GM19193 (cell line): ENCODE measurements around the gene DLGAP4.

ENCODE experiments used
- POLR2A ChIP-seq: IDR thresholded peaks from 4 replicates; pipeline ENCODE4 v1.6.1; 2011; ENCODE audit not compliant: insufficient read depth, insufficient read length; ENCODE audit errors: extremely low read depth

The DLGAP4 gene

DNA sequence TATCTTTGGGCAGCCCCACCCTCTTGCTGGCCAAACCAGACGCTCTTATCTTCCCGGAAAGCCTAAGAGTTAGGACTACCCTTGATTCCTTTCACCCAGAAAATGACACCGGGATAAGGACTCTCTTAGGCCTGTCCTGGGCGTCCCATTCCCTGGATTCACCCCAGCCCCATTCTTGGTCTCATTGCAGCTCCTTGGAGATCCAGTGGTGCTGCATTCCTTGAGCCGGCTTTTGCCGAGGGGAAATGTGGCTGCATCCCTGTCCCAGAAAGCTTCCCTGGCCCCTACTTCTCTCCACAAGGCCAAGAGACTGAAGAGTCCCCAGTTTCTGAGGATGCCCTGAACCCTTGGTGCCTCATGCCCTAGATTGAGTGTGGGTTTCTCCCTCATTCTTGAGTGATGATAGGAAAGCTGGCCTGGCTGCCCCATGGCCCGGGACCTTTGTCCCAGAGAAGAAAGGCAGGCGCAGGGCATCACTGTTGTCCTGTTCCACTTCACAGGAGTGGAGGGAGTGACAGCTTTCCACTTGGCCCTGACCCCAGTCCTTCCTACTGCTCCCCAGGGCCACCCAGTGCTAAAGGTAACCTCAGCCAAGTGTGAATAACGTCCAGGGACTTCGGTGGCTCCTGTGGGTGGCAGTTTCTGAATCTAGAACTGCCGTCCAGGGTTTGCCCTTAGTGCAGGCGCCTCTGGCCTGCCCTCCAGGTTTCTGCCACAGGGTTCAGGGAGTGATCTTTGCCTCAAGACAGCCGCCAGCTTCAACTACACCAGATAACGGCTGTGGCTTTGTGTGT lies 192.4 kb downstream of the DLGAP4 start:
- TF ChIP-seq POLR2A = no peak

DNA sequence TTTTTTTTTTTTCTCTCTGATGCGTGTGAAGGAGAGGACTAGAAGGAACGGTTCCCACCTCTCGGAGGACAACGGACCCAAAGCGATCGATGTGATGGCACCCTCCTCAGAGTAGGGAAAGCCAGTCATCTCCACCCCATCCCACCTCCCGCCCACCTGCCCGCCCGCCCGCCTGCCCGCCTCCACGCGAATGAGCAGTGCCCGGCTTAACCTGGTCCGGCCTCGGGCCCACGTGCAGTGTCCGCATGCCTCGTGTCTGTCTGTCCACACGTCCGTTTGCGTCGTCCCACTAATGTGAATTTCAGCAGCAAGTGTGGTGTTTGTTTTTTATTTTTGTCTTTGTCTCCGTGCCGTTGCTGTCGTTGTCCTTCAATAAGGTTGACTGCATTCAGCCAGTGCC lies 193.1 kb downstream of the DLGAP4 start:
- TF ChIP-seq POLR2A = no peak

DNA sequence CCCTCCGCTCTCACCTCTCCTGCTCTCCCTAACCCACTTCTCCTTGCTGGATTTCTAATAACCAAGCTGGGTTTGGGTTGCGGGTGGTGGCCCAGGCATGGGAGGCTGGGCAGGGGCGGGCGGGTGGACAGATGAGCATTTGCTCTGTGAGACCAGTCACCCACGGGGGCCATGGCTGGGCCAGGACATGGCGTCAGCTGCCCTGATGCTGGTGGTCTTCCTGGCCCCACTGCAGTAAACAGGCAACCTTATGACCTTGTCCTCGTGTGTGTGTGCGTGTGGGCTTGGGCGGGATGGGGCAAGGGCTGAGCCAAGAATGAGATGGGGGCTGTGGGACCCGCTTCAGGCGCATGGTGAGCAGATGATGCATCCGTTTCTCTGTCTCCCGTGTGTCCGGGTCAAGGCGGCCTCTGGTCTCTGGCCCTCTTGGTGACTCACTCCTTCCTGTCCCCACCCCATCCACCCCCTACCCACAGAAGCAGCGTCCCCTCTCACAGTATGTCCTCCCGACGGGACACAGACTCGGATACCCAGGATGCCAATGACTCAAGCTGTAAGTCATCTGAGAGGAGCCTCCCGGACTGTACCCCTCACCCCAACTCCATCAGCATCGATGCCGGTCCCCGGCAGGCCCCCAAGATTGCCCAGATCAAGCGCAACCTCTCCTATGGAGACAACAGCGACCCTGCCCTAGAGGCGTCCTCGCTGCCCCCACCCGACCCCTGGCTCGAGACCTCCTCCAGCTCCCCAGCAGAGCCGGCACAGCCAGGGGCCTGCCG lies 193.8 kb downstream of the DLGAP4 start:
- TF ChIP-seq POLR2A = no peak

DNA sequence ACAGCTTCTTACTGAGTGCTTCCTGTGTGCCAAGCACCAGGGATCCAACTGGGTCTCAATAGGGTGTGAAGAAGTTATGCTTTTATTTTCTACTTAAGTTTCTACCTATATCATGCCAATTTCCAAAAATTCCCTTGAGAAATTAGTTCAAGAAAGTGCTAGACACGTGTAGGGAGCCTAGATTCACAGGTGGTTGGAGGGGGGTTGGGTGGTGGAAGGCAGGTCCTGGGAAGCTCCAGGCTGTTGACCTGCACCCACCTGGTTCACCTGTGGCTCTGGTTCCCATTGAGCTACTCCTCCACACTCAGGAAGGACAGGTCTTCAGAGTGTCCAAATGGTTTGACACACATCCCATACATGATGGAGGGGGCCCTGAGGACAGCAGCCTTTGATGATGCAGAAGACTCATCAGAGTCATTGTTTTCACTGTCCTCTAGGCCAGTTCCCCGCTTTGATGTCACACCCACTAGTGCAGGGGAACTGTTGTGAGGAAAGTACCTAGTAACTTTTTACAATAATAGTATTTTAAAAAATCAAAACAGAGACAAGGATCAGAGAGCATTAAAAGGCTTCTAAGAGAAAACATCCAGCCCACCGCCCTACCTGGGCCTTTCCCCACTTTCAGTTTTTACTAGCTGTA lies 195.3 kb downstream of the DLGAP4 start:
- TF ChIP-seq POLR2A = no peak

DNA sequence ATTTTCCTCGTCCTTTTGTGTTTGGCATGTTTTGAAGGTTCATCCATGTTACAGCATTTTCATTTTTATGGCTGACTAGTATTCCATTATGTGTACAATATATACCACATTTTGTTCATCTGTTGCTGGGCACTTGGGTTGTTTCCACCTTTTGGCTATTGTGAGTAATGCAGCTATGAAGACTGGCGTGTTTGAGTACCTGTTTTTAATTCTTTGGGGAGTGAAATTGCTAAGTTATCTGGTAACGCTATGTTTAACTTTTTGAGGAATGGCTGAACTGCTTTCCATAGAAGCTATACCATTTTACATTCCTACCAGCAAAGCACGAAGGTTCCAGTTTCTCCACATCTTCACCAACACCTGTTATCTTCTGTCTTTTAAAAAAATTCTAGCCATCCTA lies 198.2 kb downstream of the DLGAP4 start:
- TF ChIP-seq POLR2A = no peak

DNA sequence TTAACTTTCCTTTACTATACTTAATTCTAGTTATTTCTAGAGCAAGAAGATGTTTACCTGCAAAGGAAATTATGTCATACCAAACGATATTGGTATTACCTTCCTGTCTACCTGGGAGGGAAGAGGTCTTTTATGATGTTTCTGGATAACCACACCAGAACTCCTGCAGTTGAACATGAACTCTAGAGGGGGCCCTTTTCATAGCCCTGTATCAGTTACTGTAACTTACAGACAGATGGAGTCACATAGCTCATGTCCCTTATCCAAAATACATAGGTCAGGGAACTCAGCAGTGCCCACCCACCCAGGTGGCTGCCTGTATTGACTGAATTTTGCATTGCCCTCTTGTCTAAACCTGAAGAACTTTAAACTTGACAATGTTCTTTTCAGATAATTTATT lies 200.1 kb downstream of the DLGAP4 start:
- TF ChIP-seq POLR2A = no peak

DNA sequence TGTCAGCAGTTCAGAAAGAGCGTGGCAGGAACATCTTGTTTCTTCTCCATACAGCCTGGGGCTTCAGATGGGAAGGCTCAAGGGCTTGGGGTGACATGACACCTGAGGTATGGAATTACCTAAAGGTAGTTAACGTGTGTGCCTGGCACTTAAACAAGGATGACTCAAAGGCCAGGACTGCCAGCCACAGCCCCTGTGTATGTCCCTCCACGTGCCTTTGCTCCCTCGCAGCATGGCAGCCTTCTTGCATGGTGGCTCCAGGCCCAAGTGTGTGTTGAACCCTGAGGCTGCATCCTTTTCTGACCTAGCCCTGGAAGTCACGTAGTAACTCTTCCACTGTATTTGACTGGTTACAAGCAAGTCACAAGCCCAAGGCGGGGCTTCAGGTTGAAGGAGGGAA lies 201.6 kb downstream of the DLGAP4 start:
- no peak for TF ChIP-seq POLR2A

DNA sequence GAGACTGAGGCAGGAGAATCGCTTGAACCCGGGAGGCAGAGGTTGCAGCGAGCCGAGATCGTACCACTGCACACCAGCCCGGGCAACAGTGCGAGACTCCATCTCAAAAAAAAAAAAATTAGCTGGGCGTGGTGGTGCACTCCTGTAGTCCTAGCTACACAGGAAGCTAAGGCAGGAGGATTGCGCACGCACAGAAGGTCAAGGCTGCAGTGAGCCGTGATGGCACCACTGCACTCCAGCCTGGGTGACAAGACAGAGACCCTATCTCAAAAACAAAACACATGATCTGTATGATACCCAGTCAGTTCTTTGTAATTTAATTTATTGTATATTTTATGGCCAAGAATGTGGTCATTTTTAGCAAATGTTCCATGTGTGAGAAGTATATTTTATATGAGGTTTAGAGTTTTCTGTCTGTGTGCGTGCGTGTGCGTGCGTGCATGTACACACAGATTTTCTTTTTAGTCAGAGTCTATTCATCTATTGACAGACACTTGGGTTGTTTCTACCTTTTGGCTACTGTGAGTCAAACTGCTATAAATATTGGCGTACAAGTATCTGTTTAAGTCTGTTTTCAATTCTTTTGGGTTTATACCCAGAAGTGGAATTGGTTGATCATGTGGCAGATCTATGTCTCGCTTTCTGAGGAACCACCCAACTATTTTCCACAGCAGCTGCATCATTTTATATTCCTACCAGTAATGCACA lies 213.0 kb downstream of the DLGAP4 start:
- no peak for TF ChIP-seq POLR2A

DNA sequence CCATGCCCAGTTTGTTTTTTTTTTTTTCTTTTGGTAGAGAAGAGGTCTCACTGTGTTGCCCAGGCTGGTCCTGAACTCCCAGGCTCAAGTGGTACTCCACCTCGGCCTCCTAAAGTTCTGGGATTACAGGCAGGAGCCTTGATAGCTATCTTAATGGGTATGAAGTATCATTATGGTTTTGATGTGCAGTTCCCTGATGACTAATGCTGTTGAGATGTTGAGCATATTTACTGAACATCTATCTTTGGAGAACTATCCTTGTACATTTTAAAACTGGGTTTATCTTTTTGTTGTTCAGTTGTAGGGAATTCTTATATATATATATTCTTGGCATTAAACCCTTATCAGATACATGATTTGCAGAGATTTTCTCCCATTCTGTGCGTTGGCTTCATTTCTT lies 213.8 kb downstream of the DLGAP4 start:
- no peak for TF ChIP-seq POLR2A

DNA sequence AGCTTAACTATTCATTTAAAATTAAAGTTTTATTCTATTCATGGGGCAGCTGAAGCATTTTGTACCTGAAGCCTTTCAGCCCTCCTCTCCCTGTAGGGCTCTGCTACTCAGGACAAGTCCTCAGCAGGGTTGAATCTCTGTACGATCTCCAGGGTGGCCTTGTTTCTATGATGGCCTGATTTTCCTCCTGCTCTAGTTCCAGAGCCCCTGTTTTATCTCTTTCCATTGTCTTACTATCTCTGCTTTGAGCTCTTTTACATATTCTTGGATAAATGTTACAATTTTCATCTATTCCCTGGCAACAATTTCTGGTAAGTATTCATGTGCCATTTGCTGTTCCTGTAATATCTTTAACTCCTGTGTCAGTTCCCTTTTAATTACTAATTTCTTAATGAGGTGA lies 215.4 kb downstream of the DLGAP4 start:
- TF ChIP-seq POLR2A = no peak

DNA sequence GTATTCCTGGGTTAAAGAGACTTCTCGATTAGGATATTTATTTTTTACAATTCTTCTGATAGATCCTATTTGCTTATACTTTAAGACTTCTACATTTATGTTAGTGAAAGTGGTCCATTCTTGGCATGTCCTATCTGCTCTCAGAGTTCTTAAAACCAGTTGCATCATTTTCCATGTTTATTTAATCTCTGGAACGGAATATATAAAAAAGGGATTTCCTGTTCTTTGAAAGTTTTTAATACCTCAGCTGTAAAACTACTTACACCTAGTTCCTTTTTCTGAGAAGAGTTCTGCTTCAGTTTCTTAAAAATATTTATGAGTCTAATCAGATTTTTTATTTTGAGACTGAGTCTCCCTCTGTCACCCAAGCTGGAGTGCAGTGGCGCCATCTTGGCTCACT lies 217.2 kb downstream of the DLGAP4 start:
- no peak for TF ChIP-seq POLR2A

DNA sequence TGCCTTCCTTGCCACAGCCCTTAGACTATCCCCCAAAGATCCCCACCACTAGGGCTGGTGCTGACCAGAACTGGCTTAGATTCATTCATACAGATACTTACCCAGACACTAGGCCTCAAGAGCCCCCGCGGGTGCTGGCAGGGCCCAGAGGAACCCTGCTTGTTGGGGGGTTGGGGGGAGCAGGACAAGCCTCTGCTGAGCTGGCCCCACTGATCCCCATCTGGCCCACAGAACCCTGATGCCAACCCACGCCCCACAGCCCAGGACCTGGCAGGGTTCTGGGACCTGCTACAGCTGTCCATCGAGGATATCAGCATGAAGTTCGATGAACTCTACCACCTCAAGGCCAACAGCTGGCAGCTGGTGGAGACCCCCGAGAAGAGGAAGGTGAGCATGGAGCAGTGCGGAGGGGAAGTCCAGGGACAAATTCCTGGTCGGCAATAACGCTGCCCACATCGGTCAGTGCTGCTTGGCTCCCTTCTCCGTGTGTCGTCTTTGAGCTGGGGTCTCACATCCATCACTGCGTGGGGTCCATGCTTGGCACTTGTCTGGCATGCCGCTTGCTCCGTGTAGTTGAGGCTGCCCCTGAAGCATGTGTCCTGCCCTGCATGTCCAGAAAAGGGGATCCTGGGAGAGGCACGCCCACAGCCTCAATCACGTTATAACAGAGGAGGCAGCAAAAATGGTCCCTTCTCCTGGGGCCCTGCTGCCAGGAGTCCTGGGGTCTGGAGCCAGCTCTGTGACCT lies 219.7 kb downstream of the DLGAP4 start:
- no peak for TF ChIP-seq POLR2A

DNA sequence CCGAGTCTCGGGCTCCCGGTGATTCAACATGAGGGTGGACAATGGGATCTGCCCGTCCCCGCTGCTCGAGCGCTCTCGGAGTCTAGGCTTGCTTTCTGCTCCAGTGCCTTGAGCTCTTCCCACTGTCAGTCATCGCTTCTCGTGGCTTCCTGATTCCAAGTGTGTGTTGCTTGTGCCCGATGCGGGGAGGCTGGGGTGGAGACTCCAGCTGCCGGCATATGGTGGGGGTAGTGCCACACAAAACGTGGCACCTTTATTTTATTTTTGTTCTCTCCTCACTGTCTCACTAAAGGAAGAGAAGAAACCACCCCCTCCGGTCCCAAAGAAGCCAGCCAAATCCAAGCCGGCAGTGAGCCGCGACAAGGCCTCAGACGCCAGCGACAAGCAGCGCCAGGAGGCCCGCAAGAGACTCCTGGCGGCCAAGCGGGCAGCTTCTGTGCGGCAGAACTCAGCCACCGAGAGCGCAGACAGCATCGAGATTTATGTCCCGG lies 220.4 kb downstream of the DLGAP4 start:
- no peak for TF ChIP-seq POLR2A
